SU-DHL-6 (cell line): ENCODE results near the gene S100P.

ENCODE experiments used
- EZH2phosphoT487 ChIP-seq: fragments of 200-600 bp; sonication (generic), shearing (Covaris generic); conservative IDR thresholded peaks from 2 replicates; pipeline ENCODE4 v1.6.1; 2018; ENCODE audit warnings: mild to moderate bottlenecking, antibody characterized with exemption, low read length, moderate library complexity, mixed read lengths
- TF ChIP-seq, protein P1 (sequence below): fragments of 200-600 bp; sonication (generic); IDR thresholded peaks from one replicate; pipeline ENCODE4 v1.5.1; 2017; ENCODE audit warnings: antibody characterized with exemption, mild to moderate bottlenecking, low read length, moderate library complexity; ENCODE audit not compliant: insufficient read depth, poor library complexity, severe bottlenecking

DNA sequence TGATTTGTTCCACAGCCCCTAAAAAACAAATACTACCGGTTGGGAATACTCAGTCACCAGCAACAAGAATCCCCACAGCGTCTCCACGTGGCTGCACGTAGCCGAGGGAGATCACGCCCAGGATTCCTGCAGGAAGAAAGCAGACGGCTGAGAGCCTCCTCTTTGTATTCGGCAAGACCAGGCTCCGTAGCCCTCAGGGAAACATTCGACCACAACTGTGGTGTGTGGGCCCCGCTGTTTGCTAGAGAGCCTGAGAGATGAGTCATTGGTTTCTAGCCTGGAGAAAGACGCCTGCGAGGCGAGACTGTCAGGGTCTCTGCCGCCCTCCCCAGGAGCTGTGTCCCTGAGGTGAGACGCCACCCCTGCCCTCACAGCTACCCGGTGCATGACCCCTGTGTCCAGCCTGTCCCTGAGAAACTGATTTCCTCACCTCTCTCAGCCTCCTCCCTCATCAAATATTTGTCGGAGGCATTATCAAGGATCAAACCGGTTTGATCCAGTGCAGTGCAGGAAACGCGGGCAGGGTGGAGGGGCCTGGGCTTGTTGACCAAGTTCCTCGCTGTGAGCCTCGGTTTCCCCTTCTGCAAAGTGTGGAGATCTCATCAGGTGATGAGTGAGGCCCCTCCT, 4.7 kb upstream of the S100P start:
- TF ChIP-seq, protein P1, sequence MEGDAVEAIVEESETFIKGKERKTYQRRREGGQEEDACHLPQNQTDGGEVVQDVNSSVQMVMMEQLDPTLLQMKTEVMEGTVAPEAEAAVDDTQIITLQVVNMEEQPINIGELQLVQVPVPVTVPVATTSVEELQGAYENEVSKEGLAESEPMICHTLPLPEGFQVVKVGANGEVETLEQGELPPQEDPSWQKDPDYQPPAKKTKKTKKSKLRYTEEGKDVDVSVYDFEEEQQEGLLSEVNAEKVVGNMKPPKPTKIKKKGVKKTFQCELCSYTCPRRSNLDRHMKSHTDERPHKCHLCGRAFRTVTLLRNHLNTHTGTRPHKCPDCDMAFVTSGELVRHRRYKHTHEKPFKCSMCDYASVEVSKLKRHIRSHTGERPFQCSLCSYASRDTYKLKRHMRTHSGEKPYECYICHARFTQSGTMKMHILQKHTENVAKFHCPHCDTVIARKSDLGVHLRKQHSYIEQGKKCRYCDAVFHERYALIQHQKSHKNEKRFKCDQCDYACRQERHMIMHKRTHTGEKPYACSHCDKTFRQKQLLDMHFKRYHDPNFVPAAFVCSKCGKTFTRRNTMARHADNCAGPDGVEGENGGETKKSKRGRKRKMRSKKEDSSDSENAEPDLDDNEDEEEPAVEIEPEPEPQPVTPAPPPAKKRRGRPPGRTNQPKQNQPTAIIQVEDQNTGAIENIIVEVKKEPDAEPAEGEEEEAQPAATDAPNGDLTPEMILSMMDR: no peak
- no peak for TF ChIP-seq EZH2phosphoT487
